Neural cell (in vitro differentiated cells): Measurements from ENCODE around the gene C2orf74. TPM values are rescaled to one million over a fixed set of nuclear protein-coding genes. Genes with fewer than 3 reads are reported as not detected.

Experiments
- H2AFZ ChIP-seq: fragments of 200-600, 300-800 bp; sonication (generic), shearing (Covaris generic); 2 replicates; pipeline ENCODE4 v1.6.0; 2014; ENCODE audit warnings: low read depth, mild to moderate bottlenecking, antibody characterized with exemption, low read length, moderate library complexity
- H3F3A ChIP-seq: fragments of 200-600 bp; shearing (Covaris generic); 2 replicates; pipeline ENCODE4 v1.6.1; 2016; ENCODE audit warnings: mild to moderate bottlenecking, moderate library complexity, mixed read lengths, antibody characterized with exemption, low read length; ENCODE audit not compliant: insufficient read depth, poor library complexity, severe bottlenecking
- H3K27ac ChIP-seq: fragments of 200-600, 300-800 bp; sonication (generic), shearing (Covaris generic); 2 replicates; pipeline ENCODE4 v1.5.1; 2014; ENCODE audit warnings: mild to moderate bottlenecking, low read length, moderate library complexity
- H3K27me3 ChIP-seq: fragments of 300-800, 200-600 bp; sonication (generic), shearing (Covaris generic); 2 replicates; pipeline ENCODE4 v1.6.0; 2014; ENCODE audit warnings: mild to moderate bottlenecking, low read depth, low read length, moderate library complexity; ENCODE audit not compliant: insufficient read depth
- H3K36me3 ChIP-seq: fragments of 300-800, 200-600 bp; sonication (generic), shearing (Covaris generic); 2 replicates; pipeline ENCODE4 v1.5.1; 2014; ENCODE audit warnings: mild to moderate bottlenecking, antibody characterized with exemption, low read length, moderate library complexity; ENCODE audit not compliant: insufficient read depth
- H3K4me2 ChIP-seq: fragments of 300-800, 200-600 bp; sonication (generic), shearing (Covaris generic); 2 replicates; pipeline ENCODE4 v1.6.0; 2014; ENCODE audit warnings: mild to moderate bottlenecking, low read length
- H3K4me3 ChIP-seq: fragments of 300-800, 200-600 bp; sonication (generic), shearing (Covaris generic); 2 replicates; pipeline ENCODE4 v1.5.1; 2014; ENCODE audit warnings: mild to moderate bottlenecking, low read length, moderate library complexity
- H3K79me2 ChIP-seq: fragments of 200-600 bp; shearing (Covaris generic); replicated peaks from 2 replicates; pipeline ENCODE4 v1.6.0; 2014; ENCODE audit warnings: mild to moderate bottlenecking, low read length, moderate library complexity; ENCODE audit not compliant: insufficient read depth
- H3K9ac ChIP-seq: fragments of 300-800, 200-600 bp; sonication (generic), shearing (Covaris generic); 2 replicates; pipeline ENCODE4 v1.6.1; 2016; ENCODE audit warnings: mild to moderate bottlenecking, low read length, mixed read lengths
- H3K9me2 ChIP-seq: fragments of 200-600 bp; shearing (Covaris generic); 2 replicates; pipeline ENCODE4 v1.6.1; 2016; ENCODE audit warnings: mild to moderate bottlenecking, low read length, mixed read lengths; ENCODE audit not compliant: insufficient read depth
- H3K9me3 ChIP-seq: fragments of 200-600, 300-800 bp; sonication (generic), shearing (Covaris generic); 2 replicates; pipeline ENCODE4 v1.6.1; 2016; ENCODE audit warnings: mild to moderate bottlenecking, mixed run types, low read length, moderate library complexity, mixed read lengths
- H4K20me1 ChIP-seq: fragments of 200-600 bp; shearing (Covaris generic); 2 replicates; pipeline ENCODE4 v1.6.1; 2016; ENCODE audit warnings: mild to moderate bottlenecking, mixed run types; ENCODE audit not compliant: insufficient read depth
- EP300 ChIP-seq: fragments of 450-650 bp; conservative IDR thresholded peaks from 2 replicates; pipeline ENCODE4 v1.6.1; 2014; ENCODE audit warnings: antibody characterized with exemption, mild to moderate bottlenecking, moderate library complexity; ENCODE audit not compliant: poor library complexity, severe bottlenecking
- EZH2 ChIP-seq: fragments of 200-600, 300-800 bp; shearing (Covaris generic), sonication (generic); IDR thresholded peaks from 2 replicates; pipeline ENCODE4 v1.6.1; 2014; ENCODE audit warnings: antibody characterized with exemption, low read length, borderline replicate concordance, mild to moderate bottlenecking; ENCODE audit not compliant: insufficient read depth, poor library complexity, severe bottlenecking
- MXI1 ChIP-seq: fragments of 450-650 bp; conservative IDR thresholded peaks from 2 replicates; pipeline ENCODE4 v1.6.1; 2014; ENCODE audit warnings: antibody characterized with exemption, mild to moderate bottlenecking; ENCODE audit not compliant: poor library complexity, severe bottlenecking
- SMC3 ChIP-seq: fragments of 450-650 bp; conservative IDR thresholded peaks from 2 replicates; pipeline ENCODE4 v1.6.1; 2014; ENCODE audit warnings: antibody characterized with exemption, mild to moderate bottlenecking, moderate library complexity; ENCODE audit not compliant: poor library complexity
- TAF1 ChIP-seq: IDR thresholded peaks from 2 replicates; pipeline ENCODE4 v1.6.1; 2012; ENCODE audit warnings: low read depth
- polyA plus RNA-seq: library from polyadenylated mRNA; depleted of rRNA; stranded (reverse); fragments of >200 nt; gene quantifications from 2 replicates; pipeline ENCODE4 v1.2.3, GENCODE V29; 2014
- TF ChIP-seq, protein P1 (sequence below): IDR thresholded peaks from 2 replicates; pipeline ENCODE4 v1.6.1; 2012; ENCODE audit warnings: borderline replicate concordance

C2orf74 gene
- polyA plus RNA-seq, 1 donor from 2014 or later = 27.1 TPM

DNA sequence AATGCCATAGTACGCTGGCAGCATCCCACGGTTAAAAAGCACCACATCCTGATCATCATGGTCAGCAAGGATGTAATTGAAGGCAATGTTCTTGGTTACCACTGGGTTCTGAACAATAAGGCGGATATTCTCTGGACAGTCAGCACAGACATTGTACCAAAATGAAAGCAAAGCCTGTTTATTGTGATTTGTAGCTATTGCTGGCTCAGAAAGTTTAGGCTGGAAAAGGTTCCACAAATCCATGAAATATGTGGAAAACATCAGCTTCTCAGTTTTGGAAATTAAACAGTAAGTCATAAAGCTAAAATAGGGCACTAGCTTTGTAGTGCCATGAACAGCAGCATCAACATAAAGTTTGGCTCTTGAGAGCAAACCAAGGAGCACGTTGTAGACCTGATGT, 52.2 kb downstream of the C2orf74 start:
- Histone ChIP-seq H3K9me2 (no peaks in the 10 kb centered on the region), H3K9me3 (no peaks in the 10 kb centered on the region), H3K27me3 (no peaks in the 10 kb centered on the region), H3F3A (no peaks in the 10 kb centered on the region), H3K36me3 (peaks cover 15% of the 10 kb centered on the region), H3K79me2 (no peaks in the 10 kb centered on the region), H3K4me3 (no peak overlapping the region), H2AFZ (no peak overlapping the region), H3K27ac (no peak overlapping the region), H4K20me1 (no peaks in the 10 kb centered on the region), H3K9ac (no peak overlapping the region), H3K4me2 (no peak overlapping the region)
- TF ChIP-seq EP300 = no peak
- TF ChIP-seq TAF1 = no peak
- TF ChIP-seq SMC3 = no peak
- TF ChIP-seq, protein P1, sequence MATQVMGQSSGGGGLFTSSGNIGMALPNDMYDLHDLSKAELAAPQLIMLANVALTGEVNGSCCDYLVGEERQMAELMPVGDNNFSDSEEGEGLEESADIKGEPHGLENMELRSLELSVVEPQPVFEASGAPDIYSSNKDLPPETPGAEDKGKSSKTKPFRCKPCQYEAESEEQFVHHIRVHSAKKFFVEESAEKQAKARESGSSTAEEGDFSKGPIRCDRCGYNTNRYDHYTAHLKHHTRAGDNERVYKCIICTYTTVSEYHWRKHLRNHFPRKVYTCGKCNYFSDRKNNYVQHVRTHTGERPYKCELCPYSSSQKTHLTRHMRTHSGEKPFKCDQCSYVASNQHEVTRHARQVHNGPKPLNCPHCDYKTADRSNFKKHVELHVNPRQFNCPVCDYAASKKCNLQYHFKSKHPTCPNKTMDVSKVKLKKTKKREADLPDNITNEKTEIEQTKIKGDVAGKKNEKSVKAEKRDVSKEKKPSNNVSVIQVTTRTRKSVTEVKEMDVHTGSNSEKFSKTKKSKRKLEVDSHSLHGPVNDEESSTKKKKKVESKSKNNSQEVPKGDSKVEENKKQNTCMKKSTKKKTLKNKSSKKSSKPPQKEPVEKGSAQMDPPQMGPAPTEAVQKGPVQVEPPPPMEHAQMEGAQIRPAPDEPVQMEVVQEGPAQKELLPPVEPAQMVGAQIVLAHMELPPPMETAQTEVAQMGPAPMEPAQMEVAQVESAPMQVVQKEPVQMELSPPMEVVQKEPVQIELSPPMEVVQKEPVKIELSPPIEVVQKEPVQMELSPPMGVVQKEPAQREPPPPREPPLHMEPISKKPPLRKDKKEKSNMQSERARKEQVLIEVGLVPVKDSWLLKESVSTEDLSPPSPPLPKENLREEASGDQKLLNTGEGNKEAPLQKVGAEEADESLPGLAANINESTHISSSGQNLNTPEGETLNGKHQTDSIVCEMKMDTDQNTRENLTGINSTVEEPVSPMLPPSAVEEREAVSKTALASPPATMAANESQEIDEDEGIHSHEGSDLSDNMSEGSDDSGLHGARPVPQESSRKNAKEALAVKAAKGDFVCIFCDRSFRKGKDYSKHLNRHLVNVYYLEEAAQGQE = no peak
- TF ChIP-seq MXI1 = no peak
- TF ChIP-seq EZH2 = no peak

Other genes with a start within 250 kb of the C2orf74 start
- gene PEX13, start 144.5 kb upstream of the C2orf74 start, polyA plus RNA-seq = 91.3 and 95.6 TPM in 2 replicates
- gene PUS10, start 143.9 kb upstream of the C2orf74 start, polyA plus RNA-seq = 3.5 and 3.7 TPM in 2 replicates
- 54.0 and 77.1 TPM in 2 replicates for gene SANBR, start 96.3 kb upstream of the C2orf74 start, polyA plus RNA-seq